Adipocyte (in vitro differentiated cells): Measurements from ENCODE around the gene POLR3K.

Source experiments
- DNase-seq: peaks from one replicate; pipeline ENCODE4 v3.0.0-alpha.2; 2015; ENCODE audit warnings: low read depth
- H3K27me3 ChIP-seq: replicated peaks from 2 replicates; pipeline ENCODE4 v1.7.0; 2013; ENCODE audit warnings: mild to moderate bottlenecking, low read length, moderate library complexity; ENCODE audit not compliant: control insufficient read depth, insufficient read depth
- H3K36me3 ChIP-seq: 2 replicates; pipeline ENCODE4 v1.7.0; 2013; ENCODE audit warnings: low read length, mild to moderate bottlenecking, moderate library complexity; ENCODE audit not compliant: control insufficient read depth, insufficient read depth, severe bottlenecking
- H3K4me1 ChIP-seq: 2 replicates; pipeline ENCODE4 v1.7.0; 2013; ENCODE audit warnings: mild to moderate bottlenecking, low read length, moderate library complexity; ENCODE audit not compliant: control insufficient read depth, insufficient read depth
- H3K4me3 ChIP-seq: 2 replicates; pipeline ENCODE4 v1.7.0; 2013; ENCODE audit warnings: mild to moderate bottlenecking, low read length, moderate library complexity
- H3K9ac ChIP-seq: 2 replicates; pipeline ENCODE4 v1.7.0; 2013; ENCODE audit warnings: mild to moderate bottlenecking, low read length, moderate library complexity
- H3K9me3 ChIP-seq: 2 replicates; pipeline ENCODE4 v1.7.0; 2013; ENCODE audit warnings: mild to moderate bottlenecking, low read length, moderate library complexity; ENCODE audit not compliant: control insufficient read depth

Gene POLR3K

DNA sequence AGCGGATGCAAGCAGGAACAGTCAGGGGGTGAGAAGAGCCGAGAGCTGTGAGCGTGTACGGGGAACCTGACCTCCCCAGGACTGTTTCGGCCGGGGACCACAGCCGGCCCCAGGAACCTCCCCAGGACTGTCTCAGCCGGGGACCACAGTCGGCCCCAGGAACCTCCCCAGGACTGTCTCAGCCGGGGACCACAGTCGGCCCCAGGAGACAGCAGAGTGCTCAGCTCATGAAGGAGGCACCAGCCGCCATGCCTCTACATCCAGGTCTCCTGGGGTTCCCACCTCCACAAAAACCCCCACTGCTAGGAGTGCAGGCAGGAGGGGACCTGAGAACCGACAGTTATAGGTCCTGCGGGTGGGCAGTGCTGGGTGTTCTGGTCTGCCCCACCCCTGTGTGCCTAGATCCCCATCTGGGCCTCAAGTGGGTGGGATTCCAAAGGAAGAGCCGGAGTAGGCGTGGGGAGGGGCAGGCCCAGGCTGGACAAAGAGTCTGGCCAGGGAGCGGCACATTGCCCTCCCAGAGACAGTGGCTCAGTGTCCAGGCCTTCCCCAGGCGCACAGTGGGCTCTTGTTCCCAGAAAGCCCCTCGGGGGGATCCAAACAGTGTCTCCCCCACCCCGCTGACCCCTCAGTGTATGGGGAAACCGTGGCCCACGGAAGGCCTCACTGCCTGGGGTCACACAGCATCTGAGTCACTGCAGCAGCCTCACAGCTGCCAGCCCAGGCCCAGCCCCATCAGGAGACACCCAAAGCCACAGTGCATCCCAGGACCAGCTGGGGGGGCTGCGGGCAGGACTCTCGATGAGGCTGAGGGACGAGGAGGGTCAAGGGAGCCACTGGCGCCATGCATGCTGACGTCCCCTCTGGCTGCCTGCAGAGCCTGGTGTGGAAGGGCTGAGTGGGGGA, 14.7 kb upstream of the POLR3K start:
- no peak overlapping the region for H3K4me3 ChIP-seq
- H3K36me3 ChIP-seq: peaks cover 16% of the 10 kb centered on the region
- H3K9me3 ChIP-seq: no peaks in the 10 kb centered on the region
- peak; percentile 55 for DNase-seq
- no peaks in the 10 kb centered on the region for H3K27me3 ChIP-seq
- H3K4me1 ChIP-seq: peaks cover 60% of the 10 kb centered on the region
- peak overlapping the region; percentile 55 for H3K9ac ChIP-seq

DNA sequence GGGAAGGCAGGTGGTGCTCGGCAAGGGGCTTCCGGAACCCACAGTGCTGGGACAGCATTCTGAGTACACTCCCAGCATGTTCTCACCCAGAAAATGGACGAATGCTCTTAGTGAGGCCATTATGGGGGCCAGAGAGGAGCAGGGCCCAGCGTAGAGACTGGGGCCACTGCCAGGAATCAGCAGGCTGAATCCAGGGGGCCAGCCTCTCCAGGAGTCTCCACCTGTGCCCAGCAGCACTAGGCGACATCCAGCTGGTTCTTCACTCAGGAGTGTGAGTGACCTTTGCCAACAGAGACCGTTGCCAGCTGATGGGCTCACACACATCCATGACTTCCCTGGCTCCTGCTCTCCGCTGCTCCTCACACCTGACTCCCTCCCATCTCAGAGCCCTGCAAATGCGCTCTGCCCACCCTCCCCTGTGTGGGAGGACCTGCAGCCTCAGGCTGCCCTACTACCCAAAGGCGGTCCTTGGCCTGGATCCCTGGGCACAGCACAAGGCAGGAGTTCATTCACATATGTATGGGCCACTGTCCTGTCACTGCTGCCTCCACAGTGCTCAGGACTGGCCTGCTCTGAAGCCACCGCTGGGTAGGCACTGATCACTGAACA, 13.9 kb upstream of the POLR3K start:
- H3K9ac ChIP-seq: peak overlapping the region; percentile 55
- H3K36me3 ChIP-seq: peaks cover 24% of the 10 kb centered on the region
- H3K9me3 ChIP-seq: no peaks in the 10 kb centered on the region
- no peak for DNase-seq
- no peaks in the 10 kb centered on the region for H3K27me3 ChIP-seq
- no peak overlapping the region for H3K4me3 ChIP-seq
- H3K4me1 ChIP-seq: peaks cover 56% of the 10 kb centered on the region

DNA sequence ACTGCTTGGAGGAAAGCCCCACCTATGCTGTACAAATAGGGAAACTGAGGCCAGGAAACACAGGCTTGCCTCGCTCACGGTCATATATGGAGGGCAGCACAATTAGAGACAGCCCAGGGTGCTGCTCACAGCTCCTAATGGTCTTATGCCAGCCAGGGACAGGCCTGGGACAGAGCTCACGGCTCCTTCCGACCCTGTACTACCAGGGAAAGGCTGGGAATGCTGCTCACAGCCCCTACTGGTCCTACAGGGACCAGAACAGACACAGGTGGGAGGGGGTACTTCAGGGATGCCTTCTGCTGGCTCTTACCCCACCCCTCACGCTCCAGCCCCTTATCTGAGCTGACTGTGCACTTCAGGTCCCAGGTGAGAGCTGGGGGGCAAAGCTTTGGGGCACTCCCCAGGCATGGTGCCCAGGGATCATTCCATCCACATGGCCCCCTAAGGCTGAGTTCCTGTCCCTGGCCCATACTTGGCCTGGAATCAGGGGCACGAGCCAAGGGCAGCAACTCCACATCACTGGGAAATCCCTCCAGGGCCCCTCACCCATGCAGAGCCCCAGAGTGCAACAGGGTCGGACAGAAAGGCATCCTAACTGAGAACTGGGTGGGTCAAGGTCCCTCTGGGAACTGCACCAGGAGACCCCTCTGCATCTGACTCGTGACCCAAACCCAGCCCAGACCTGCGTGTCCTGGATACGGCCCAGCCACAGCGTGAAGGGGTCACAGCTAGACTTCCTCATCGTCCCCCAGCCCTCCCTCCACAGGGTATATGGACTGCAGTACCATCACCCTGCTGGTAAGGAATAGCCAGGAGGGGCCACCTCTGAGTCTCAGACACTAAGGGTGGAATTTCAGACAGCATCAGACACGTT, 13.1 kb upstream of the POLR3K start:
- Histone ChIP-seq H3K36me3 (peaks cover 31% of the 10 kb centered on the region), H3K4me3 (no peak overlapping the region), H3K4me1 (peaks cover 56% of the 10 kb centered on the region), H3K9me3 (no peaks in the 10 kb centered on the region), H3K27me3 (no peaks in the 10 kb centered on the region), H3K9ac (peak overlapping the region; percentile 55)
- DNase-seq: no peak

DNA sequence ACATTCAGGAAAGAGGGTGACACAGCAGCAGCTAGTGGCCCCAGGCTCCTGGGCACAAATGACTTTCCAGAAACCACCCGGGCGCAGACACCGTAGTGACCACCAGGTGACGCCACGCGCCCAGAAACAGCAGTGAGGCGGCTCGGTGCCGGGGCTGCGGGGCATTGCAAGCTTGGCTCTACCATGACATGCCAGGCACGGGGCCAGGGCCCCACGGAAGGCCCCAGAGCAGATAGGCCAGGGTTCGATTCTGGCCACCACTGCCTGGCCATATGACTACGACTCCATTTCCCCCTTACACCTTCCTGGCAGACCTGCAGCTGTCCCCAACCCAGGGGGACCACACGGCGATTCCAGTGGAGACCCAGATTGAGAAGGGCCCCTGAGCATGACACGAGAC, 12.3 kb upstream of the POLR3K start:
- H3K9ac ChIP-seq: peak overlapping the region; percentile 11
- H3K27me3 ChIP-seq: no peaks in the 10 kb centered on the region
- peak; percentile 91 for DNase-seq
- H3K4me1 ChIP-seq: peaks cover 49% of the 10 kb centered on the region
- no peak overlapping the region for H3K4me3 ChIP-seq
- peaks cover 34% of the 10 kb centered on the region for H3K36me3 ChIP-seq
- no peaks in the 10 kb centered on the region for H3K9me3 ChIP-seq

DNA sequence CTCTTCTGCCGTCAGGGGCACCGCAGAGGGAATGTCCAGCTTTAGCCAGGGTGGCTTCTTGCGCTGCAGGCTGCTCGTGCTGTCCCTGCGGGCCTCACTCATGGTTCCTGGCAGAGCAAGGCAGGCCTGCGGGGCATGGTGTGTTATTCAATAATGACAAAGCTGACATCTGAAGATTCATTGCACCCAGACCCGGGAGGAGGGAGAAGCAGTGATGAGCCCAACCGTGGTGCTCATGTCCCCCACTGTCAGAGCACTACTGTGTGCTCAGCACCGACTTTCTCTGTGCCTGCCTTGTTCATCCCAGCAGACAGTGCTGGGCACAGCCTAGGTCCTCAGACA, 11.5 kb upstream of the POLR3K start:
- Histone ChIP-seq H3K4me3 (no peak overlapping the region), H3K27me3 (no peaks in the 10 kb centered on the region), H3K4me1 (peaks cover 41% of the 10 kb centered on the region), H3K9me3 (no peaks in the 10 kb centered on the region), H3K9ac (no peak overlapping the region), H3K36me3 (peaks cover 42% of the 10 kb centered on the region)
- DNase-seq: no peak

DNA sequence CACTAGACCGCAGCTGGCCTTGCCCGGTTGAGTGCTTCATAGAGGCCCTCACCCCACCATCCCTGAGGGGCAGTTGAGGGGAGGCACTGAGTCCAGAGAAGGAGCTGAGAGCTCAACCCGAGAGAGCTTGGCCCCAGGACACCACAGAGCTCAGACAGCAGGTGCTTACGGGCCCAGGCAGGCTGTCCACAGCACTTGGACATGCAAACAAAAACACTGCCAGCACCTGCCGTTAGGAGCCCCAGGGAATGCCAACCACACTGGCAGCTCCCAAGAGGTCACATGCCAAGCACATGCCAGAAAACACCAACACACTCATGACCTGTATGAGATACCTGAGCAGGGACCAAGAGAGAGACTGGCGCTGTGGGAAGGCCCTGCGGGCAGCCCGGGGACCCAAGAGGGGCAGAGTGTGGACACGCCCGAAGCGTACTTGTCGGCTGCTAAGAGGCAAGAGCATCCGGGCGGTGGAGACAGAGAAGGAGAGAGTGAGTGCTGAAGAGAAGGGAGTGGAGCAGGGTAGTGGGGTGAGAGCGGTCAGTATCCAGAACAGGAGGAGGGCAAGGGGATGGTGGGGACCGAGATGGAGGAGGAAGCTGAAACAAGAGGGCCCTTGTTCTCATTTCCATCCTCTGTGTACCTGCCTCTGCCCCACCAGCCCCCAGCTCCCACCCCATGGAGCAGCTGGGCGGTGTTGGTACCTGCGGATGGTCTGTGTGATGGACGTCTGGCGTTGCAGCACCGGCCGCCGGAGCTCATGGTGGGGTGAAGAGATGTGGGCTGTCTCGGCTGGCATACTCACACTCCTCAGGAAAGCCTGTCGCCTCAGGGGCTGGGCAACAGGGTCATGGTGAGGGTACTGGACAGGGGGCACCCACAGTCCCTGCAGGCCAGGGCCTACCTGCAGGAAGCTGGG, 10.8 kb upstream of the POLR3K start:
- Histone ChIP-seq H3K9me3 (no peaks in the 10 kb centered on the region), H3K36me3 (peaks cover 49% of the 10 kb centered on the region), H3K9ac (no peak overlapping the region), H3K4me1 (peaks cover 34% of the 10 kb centered on the region), H3K27me3 (no peaks in the 10 kb centered on the region), H3K4me3 (no peak overlapping the region)
- DNase-seq: no peak

DNA sequence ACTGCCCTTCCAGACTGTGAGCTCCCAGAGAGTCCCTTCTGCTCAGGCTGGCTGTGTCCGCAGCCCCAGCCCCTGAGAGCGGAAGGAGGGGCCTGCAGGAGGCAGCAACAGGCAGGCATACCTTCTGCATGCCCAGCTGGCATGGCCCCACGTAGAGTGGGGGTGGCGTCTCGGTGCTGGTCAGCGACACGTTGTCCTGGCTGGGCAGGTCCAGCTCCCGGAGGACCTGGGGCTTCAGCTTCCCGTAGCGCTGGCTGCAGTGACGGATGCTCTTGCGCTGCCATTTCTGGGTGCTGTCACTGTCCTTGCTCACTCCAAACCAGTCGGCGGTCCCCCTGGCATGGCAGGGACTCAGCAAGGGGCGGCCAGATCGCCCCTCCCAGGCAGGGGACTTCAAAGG, 10.1 kb upstream of the POLR3K start:
- Histone ChIP-seq H3K4me3 (no peak overlapping the region), H3K27me3 (no peaks in the 10 kb centered on the region), H3K9me3 (no peaks in the 10 kb centered on the region), H3K4me1 (peaks cover 26% of the 10 kb centered on the region), H3K9ac (no peak overlapping the region), H3K36me3 (peaks cover 56% of the 10 kb centered on the region)
- DNase-seq: no peak

DNA sequence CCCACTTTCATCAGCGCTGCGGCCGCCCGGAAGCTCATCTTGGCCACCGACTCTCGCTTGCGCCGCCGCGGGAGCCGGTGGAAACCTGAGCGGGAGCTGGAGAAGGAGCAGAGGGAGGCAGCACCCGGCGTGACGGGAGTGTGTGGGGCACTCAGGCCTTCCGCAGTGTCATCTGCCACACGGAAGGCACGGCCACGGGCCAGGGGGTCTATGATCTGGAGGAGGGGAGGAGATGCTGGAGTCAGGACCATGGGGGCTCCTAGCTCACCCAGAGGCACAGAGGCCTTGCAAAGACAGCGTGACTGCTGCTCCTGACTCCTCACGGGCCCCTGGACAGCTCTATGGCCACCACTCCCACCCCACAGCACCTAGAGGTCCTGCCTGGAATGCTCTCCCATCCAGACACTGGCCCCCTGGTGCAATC, 9.6 kb upstream of the POLR3K start:
- peaks cover 24% of the 10 kb centered on the region for H3K4me1 ChIP-seq
- DNase-seq: no peak
- H3K27me3 ChIP-seq: no peaks in the 10 kb centered on the region
- H3K9ac ChIP-seq: no peak overlapping the region
- no peaks in the 10 kb centered on the region for H3K9me3 ChIP-seq
- peaks cover 61% of the 10 kb centered on the region for H3K36me3 ChIP-seq
- no peak overlapping the region for H3K4me3 ChIP-seq

DNA sequence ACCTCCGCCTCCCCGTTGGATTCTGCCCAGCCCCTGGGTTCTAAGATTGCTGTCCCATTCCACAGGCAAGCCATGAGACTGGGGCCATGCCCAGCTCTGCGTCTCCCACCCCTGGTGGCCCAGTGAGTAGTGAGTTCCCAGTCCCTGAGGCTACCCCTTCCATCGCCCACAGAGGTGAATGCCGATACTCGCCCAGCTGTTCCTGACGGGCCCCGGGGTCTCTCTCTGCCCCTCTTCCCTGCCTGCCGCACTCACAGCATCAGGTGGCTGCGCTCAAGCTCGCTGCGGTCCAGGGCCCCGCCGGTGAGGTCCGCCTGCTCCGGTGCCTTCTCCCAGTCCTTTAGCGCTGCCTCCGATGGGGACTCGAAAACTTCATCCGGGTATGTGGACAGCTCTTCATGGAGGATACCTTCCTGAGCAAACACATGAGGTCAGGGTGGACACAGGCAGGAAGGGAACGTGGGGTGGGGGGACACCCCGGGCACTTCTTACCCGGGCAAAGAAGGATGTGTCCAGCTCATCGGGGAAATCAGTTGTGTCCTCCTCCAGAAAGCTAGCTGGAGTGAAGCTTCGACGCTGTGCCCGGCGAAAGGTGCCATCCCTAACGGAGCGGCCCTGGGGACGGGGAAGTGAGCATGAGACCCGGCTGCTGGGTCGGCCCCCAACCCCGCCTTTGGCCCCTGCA, 9.0 kb upstream of the POLR3K start:
- no peak overlapping the region for H3K9ac ChIP-seq
- no peaks in the 10 kb centered on the region for H3K9me3 ChIP-seq
- peaks cover 22% of the 10 kb centered on the region for H3K4me1 ChIP-seq
- no peak for DNase-seq
- H3K36me3 ChIP-seq: peaks cover 64% of the 10 kb centered on the region
- H3K27me3 ChIP-seq: no peaks in the 10 kb centered on the region
- H3K4me3 ChIP-seq: no peak overlapping the region

DNA sequence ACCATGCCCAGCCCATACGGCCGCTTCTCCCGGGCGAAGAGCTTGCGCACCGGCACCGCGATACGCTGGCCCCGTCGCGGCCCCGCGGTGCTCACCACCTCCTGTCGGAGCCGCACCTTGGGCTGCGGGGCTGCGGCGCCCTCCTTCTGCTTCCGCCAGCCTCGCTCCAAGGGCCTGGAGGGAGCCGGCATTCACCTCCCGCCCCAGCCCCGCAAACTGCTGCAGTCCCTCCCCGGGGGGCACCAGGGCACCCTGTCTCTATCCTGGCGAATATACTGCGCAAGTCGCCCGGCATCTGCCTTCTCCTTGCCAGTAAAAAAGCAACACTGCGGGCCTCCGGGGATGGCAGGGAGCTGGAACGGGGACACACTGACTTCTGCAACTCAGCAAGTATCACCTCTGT, 8.5 kb upstream of the POLR3K start:
- H3K36me3 ChIP-seq: peaks cover 69% of the 10 kb centered on the region

More for the DNA sequence above, 8.5 kb upstream of the POLR3K start:
- no peak overlapping the region for H3K4me3 ChIP-seq
- H3K9ac ChIP-seq: no peak overlapping the region
- no peaks in the 10 kb centered on the region for H3K9me3 ChIP-seq
- DNase-seq: no peak
- peaks cover 16% of the 10 kb centered on the region for H3K4me1 ChIP-seq
- H3K27me3 ChIP-seq: no peaks in the 10 kb centered on the region
